DOHH2 (cell line): Measurements from ENCODE around the gene SORBS1.

Experiments used
- H3F3A ChIP-seq: fragments of 200-600 bp; sonication (generic), shearing (Covaris generic); 2 replicates; pipeline ENCODE4 v1.6.0; 2016; ENCODE audit warnings: antibody characterized with exemption, mild to moderate bottlenecking; ENCODE audit not compliant: control insufficient read depth, insufficient read depth
- H3K27ac ChIP-seq: fragments of 200-600 bp; sonication (generic); 2 replicates; pipeline ENCODE4 v1.5.1; 2014; ENCODE audit warnings: low read depth, mild to moderate bottlenecking, low read length, moderate library complexity
- H3K27me3 ChIP-seq: fragments of 200-600 bp; sonication (generic); 2 replicates; pipeline ENCODE4 v1.6.1; 2014; ENCODE audit warnings: mild to moderate bottlenecking, low read length, mixed read lengths; ENCODE audit not compliant: control insufficient read depth
- H3K36me3 ChIP-seq: fragments of 200-600 bp; sonication (generic); 2 replicates; pipeline ENCODE4 v1.6.1; 2014; ENCODE audit warnings: mild to moderate bottlenecking, low read length, moderate library complexity, mixed read lengths; ENCODE audit not compliant: control insufficient read depth
- H3K4me1 ChIP-seq: fragments of 200-600 bp; sonication (generic); 2 replicates; pipeline ENCODE4 v1.6.1; 2014; ENCODE audit warnings: mild to moderate bottlenecking, low read length, mixed read lengths; ENCODE audit not compliant: control insufficient read depth
- H3K4me2 ChIP-seq: fragments of 200-600 bp; sonication (generic); 2 replicates; pipeline ENCODE4 v1.6.0; 2014; ENCODE audit warnings: mild to moderate bottlenecking, low read length, moderate library complexity
- H3K4me3 ChIP-seq: fragments of 200-600 bp; sonication (generic); 2 replicates; pipeline ENCODE4 v1.5.1; 2014; ENCODE audit warnings: mild to moderate bottlenecking, low read length, mixed read lengths
- H3K79me2 ChIP-seq: fragments of 200-600 bp; sonication (generic); 2 replicates; pipeline ENCODE4 v1.6.1; 2014; ENCODE audit warnings: mild to moderate bottlenecking, low read length, mixed read lengths; ENCODE audit not compliant: control insufficient read depth
- H3K9me2 ChIP-seq: fragments of 200-600 bp; sonication (generic); replicated peaks from 2 replicates; pipeline ENCODE4 v1.6.1; 2014; ENCODE audit warnings: mild to moderate bottlenecking, low read length, mixed read lengths; ENCODE audit not compliant: control insufficient read depth
- H3K9me3 ChIP-seq: fragments of 200-600 bp; sonication (generic); 2 replicates; pipeline ENCODE4 v1.6.1; 2014; ENCODE audit warnings: antibody characterized with exemption, low read length, mixed read lengths; ENCODE audit not compliant: control insufficient read depth, insufficient read depth
- H4K20me1 ChIP-seq: fragments of 200-600 bp; sonication (generic); 2 replicates; pipeline ENCODE4 v1.6.0; 2014; ENCODE audit warnings: low read depth, mild to moderate bottlenecking, antibody characterized with exemption, low read length, moderate library complexity; ENCODE audit not compliant: control insufficient read depth, insufficient read depth
- CTCF ChIP-seq: fragments of 200-600 bp; sonication (generic); IDR thresholded peaks from one replicate; pipeline ENCODE4 v1.5.1; 2014; ENCODE audit warnings: antibody characterized with exemption, mild to moderate bottlenecking, low read depth, low read length; ENCODE audit not compliant: poor library complexity, severe bottlenecking
- EZH2phosphoT487 ChIP-seq: fragments of 200-600 bp; sonication (generic); IDR thresholded peaks from 2 replicates; pipeline ENCODE4 v1.6.1; 2017; ENCODE audit warnings: borderline replicate concordance, mild to moderate bottlenecking, antibody characterized with exemption, low read length, moderate library complexity, mixed read lengths

The SORBS1 gene

DNA sequence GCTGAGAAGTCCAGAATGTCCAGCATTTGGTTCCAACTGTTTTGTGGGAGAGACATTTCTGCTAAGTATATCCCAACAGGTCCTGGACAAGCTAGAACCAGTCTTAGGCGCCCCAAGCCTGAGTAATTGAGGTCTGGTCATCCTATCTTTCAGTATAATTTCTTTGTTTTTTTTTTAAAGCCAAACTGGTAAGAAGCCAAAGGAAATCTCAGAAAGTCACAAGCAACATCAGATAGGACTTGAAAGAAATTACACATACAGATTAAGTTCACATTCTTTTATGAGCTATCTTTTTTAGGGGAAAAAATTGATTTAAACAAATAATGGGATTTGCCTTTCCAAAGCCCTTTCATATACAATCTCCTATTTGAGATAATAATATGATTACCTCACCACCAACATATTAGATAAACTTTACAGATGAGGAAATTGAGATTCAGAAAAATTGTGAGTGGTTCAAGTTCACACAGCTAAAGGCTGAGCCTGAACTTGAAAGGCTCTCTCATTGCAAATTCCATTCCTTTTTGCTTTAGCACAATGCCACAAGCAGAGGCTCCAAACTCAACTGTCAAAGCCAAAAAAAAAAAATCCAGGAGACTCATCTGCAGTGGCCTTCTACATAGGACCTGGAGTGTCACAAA is 285.3 kb downstream of the SORBS1 start:
- Histone ChIP-seq H3K36me3 (0 out of 2 replicates have a peak, but pooled peaks cover 2% of the 10 kb centered on the region), H3F3A (no peaks in the 10 kb centered on the region), H3K4me3 (no peak overlapping the region), H3K9me2 (no peaks in the 10 kb centered on the region), H3K79me2 (peaks cover 78% of the 10 kb centered on the region), H4K20me1 (no peaks in the 10 kb centered on the region), H3K27me3 (no peaks in the 10 kb centered on the region), H3K27ac (no peak overlapping the region), H3K4me1 (peaks cover 12% of the 10 kb centered on the region), H3K4me2 (no peak overlapping the region), H3K9me3 (no peaks in the 10 kb centered on the region)
- TF ChIP-seq EZH2phosphoT487 = no peak
- TF ChIP-seq CTCF = no peak

GRCh38 chr10:95273393-95274312 is 287.5 kb downstream of the SORBS1 start:
- no peaks in the 10 kb centered on the region for H3K9me2 ChIP-seq
- no peaks in the 10 kb centered on the region for H3K27me3 ChIP-seq
- no peak overlapping the region for H3K27ac ChIP-seq
- TF ChIP-seq EZH2phosphoT487 (no peak), CTCF (no peak)
- H3K4me1 ChIP-seq = peaks cover under 1% of the 10 kb centered on the region; the same call in 1 of the 2 replicates
- peaks cover 56% of the 10 kb centered on the region for H3K79me2 ChIP-seq
- no peaks in the 10 kb centered on the region for H3K9me3 ChIP-seq
- H3K36me3 ChIP-seq = peaks cover 17% of the 10 kb centered on the region
- no peak overlapping the region for H3K4me3 ChIP-seq
- H3F3A ChIP-seq = no peaks in the 10 kb centered on the region
- no peaks in the 10 kb centered on the region for H4K20me1 ChIP-seq
- H3K4me2 ChIP-seq = no peak overlapping the region

DNA sequence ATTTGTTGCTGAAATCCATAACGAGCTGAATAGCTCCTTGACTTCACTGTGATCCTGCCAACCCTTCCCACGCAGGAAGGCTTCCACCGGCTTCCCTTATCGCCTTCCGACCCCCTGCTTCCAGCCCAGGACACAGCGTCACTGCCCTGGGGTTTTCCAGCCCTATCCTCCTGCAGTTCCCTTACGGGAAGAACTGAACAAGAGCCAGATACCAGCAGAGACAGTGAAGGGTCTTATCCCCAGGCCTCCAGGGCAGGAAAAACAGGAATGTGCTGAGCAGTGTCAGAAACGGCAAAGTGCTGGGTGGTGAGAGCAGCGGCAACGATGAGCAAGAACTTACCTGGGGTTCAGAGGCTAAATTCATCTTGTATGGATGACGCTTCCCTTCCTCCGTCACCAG is 292.7 kb downstream of the SORBS1 start:
- H3K27ac ChIP-seq = no peak overlapping the region
- H3K27me3 ChIP-seq = no peaks in the 10 kb centered on the region
- H4K20me1 ChIP-seq = no peaks in the 10 kb centered on the region
- no peaks in the 10 kb centered on the region for H3F3A ChIP-seq
- H3K4me2 ChIP-seq = no peak overlapping the region
- TF ChIP-seq EZH2phosphoT487 (no peak), CTCF (no peak)
- peaks cover 40% of the 10 kb centered on the region for H3K36me3 ChIP-seq
- no peaks in the 10 kb centered on the region; the same call in 1 of the 2 replicates for H3K4me1 ChIP-seq
- no peak overlapping the region for H3K4me3 ChIP-seq
- H3K9me2 ChIP-seq = no peaks in the 10 kb centered on the region
- no peaks in the 10 kb centered on the region for H3K9me3 ChIP-seq
- peaks cover 9% of the 10 kb centered on the region for H3K79me2 ChIP-seq
